DMS53 treated with DMSO at 0.1 percent for 48 hours (cell line): ENCODE measurements around the gene PROM1.

ENCODE experiments used
- DNase-seq: peaks from one replicate; lab custom pipeline; 2025; ENCODE audit not compliant: unreplicated experiment; lab: John Stamatoyannopoulos, UW

PROM1 gene

GRCh38 chr4:16027626-16028025 is 56.2 kb downstream of the PROM1 start:
- DNase-seq = no peak

- DNase-seq = no peak
Observed at GRCh38 chr4:16027114-16027513, 56.7 kb downstream of the PROM1 start.

- peak; percentile 50 for DNase-seq
Observed at GRCh38 chr4:16026160-16026761, 57.6 kb downstream of the PROM1 start.

GRCh38 chr4:16025268-16025667 is 58.6 kb downstream of the PROM1 start:
- DNase-seq = no peak

GRCh38 chr4:16023776-16024408 is 59.9 kb downstream of the PROM1 start:
- DNase-seq = no peak

GRCh38 chr4:16021804-16022560 is 61.8 kb downstream of the PROM1 start:
- no peak for DNase-seq

GRCh38 chr4:16019649-16020048 is 64.2 kb downstream of the PROM1 start:
- no peak for DNase-seq

- DNase-seq = no peak
Observed at GRCh38 chr4:16018841-16019240, 65.0 kb downstream of the PROM1 start.

- no peak for DNase-seq
Observed at GRCh38 chr4:16018061-16018676, 65.7 kb downstream of the PROM1 start.

- no peak for DNase-seq
Observed at GRCh38 chr4:16016536-16016935, 67.3 kb downstream of the PROM1 start.

GRCh38 chr4:16011173-16011572 is 72.7 kb downstream of the PROM1 start:
- no peak for DNase-seq

GRCh38 chr4:16009153-16009552 is 74.7 kb downstream of the PROM1 start:
- DNase-seq = no peak

- DNase-seq = no peak
Observed at GRCh38 chr4:16007471-16008095, 76.2 kb downstream of the PROM1 start.

GRCh38 chr4:16006771-16007446 is 76.9 kb downstream of the PROM1 start:
- no peak for DNase-seq

GRCh38 chr4:16005676-16006075 is 78.1 kb downstream of the PROM1 start:
- DNase-seq = no peak

GRCh38 chr4:16001484-16001858 is 82.4 kb downstream of the PROM1 start:
- DNase-seq = peak; percentile 73

GRCh38 chr4:16000708-16001483 is 82.9 kb downstream of the PROM1 start:
- no peak for DNase-seq

GRCh38 chr4:15996773-15997172 is 87.0 kb downstream of the PROM1 start:
- no peak for DNase-seq

- no peak for DNase-seq
Observed at GRCh38 chr4:15995826-15996225, 88.0 kb downstream of the PROM1 start.

GRCh38 chr4:15992167-15992485 is 91.7 kb downstream of the PROM1 start:
- DNase-seq = no peak
